ENCODE data around the gene PSMD12.
"Not testable (repeated sequence)": the region's sequence is repeated elsewhere in the genome, so short reads cannot be mapped to it uniquely, and the experiment has no call there.

PSMD12 gene

GRCh38 chr17:67358612-67359011 is 7.8 kb downstream of the PSMD12 start:
- DNase-seq (ENCODE audit: low read depth): no peak

- DNase-seq (ENCODE audit: low read depth): no peak
Observed at GRCh38 chr17:67353929-67354574, 12.3 kb downstream of the PSMD12 start.

- no peak for DNase-seq (ENCODE audit: low read depth)
Observed at GRCh38 chr17:67353161-67353560, 13.2 kb downstream of the PSMD12 start.

- no peak for DNase-seq (ENCODE audit: low read depth)
Observed at GRCh38 chr17:67349420-67349819, 17.0 kb downstream of the PSMD12 start.

- DNase-seq (ENCODE audit: low read depth): no peak
Observed at GRCh38 chr17:67347826-67348225, 18.6 kb downstream of the PSMD12 start.

- no peak for DNase-seq (ENCODE audit: low read depth)
Observed at GRCh38 chr17:67343237-67343636, 23.1 kb downstream of the PSMD12 start.

- DNase-seq (ENCODE audit: low read depth): not testable (repeated sequence)
Observed at GRCh38 chr17:67338353-67338752, 28.0 kb downstream of the PSMD12 start.

GRCh38 chr17:67336859-67337258 is 29.5 kb downstream of the PSMD12 start:
- DNase-seq (ENCODE audit: low read depth): no peak

GRCh38 chr17:67335245-67335835 is 31.0 kb downstream of the PSMD12 start:
- no peak for DNase-seq (ENCODE audit: low read depth)

- DNase-seq (ENCODE audit: low read depth): not testable (repeated sequence)
Observed at GRCh38 chr17:67332162-67332508, 34.2 kb downstream of the PSMD12 start.

DNA sequence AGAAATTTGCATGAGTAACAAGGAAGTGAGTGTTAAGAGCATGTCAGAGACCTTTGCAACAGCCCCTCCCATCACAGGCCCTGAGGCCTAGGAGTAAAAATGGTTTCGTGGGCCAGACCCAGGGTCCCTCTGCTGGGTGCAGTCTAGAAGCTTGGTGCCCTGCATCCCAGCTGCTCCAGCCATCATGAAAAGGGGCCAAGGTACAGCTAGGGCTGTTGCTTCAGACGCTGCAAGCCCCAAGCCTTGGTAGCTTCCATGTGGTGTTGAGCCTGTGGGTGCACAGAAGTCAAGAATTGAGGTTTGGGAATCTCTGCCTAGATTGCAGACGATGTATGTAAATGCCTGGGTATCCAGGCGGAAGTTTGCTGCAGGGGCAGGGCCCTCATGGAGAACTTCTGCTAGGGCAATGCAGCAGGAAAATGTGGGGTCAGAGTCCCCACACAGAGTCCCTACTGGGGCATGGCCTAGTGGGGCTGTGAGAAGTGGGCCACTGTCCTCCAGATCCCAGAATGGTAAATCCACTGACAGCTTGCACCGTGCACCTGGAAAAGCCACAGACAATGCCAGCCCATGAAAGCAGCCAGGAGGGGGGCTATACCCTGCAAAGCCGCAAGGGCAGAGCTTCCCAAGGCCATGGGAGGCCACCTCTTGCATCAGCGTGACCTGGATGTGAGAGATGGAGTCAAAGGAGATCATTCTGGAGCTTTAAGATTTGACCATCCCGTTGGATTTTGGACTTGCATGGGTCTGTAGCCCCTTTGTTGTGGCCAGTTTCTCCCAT is 34.8 kb downstream of the PSMD12 start:
- not testable (repeated sequence) for DNase-seq (ENCODE audit: low read depth)

DNA sequence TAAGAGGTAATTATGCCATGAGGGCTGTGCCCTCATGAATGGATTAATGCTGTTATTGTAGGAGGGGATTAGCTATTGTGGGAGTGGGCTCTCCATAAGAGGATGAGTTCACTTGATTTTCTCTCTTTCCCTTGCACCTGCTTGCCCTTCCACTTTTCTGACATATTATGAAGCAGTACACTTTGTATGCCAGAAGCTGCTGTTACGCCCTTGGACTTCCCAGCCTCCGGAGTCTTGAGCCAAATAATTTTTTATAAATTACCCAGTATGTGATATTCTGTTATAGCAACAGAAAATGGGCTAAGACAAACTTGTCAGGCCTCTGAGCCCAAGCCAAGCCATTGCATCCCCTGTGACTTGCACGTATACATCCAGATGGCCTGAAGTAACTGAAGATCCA is 38.4 kb downstream of the PSMD12 start:
- no peak for DNase-seq (ENCODE audit: low read depth)

DNA sequence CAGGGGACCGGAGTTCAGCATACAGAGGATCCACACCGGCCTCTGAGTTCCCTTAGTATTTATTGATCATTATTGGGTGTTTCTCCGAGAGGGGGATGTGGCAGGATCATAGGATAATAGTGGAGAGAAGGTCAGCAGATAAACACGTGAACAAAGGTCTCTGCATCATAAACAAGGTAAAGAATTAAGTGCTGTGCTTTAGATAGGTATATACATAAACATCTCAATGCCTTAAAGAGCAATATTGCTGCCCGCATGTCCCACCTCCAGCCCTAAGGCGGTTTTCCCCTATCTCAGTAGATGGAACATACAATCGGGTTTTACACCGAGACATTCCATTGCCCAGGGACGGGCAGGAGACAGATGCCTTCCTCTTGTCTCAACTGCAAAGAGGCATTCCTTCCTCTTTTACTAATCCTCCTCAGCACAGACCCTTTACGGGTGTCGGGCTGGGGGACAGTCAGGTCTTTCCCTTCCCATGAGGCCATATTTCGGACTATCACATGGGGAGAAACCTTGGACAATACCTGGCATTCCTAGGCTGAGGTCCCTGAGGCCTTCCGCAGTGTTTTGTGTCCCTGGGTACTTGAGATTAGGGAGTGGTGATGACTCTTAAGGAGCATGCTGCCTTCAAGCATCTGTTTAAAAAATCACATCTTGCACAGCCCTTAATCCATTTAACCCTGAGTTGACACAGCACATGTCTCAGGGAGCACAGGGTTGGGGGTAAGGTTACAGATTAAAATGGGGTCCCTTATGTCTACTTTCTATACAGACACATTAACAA is 39.2 kb downstream of the PSMD12 start:
- not testable (repeated sequence) for DNase-seq (ENCODE audit: low read depth)

DNA sequence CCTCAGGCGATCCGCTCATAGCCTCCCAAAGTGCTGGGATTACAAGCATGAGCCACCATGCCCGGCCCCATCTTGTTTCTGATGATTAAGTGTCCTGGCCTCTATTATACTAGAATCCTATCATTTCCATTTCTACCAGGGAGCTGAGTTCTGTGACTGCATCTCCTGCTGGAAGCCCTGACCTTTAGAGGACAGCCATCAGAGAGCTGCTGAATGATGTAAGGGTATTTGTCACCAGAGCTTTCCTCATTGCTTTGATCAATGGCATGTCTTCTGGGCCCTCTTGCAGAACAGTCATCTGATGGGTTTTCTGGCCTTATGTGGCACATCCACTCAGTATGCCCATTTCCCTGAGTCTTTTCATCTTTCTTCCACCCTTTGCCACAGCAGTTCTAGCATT is 39.9 kb downstream of the PSMD12 start:
- DNase-seq (ENCODE audit: low read depth): no peak

GRCh38 chr17:67324330-67324729 is 42.0 kb downstream of the PSMD12 start:
- no peak for DNase-seq (ENCODE audit: low read depth)

GRCh38 chr17:67323445-67323844 is 42.9 kb downstream of the PSMD12 start:
- DNase-seq (ENCODE audit: low read depth): no peak

DNA sequence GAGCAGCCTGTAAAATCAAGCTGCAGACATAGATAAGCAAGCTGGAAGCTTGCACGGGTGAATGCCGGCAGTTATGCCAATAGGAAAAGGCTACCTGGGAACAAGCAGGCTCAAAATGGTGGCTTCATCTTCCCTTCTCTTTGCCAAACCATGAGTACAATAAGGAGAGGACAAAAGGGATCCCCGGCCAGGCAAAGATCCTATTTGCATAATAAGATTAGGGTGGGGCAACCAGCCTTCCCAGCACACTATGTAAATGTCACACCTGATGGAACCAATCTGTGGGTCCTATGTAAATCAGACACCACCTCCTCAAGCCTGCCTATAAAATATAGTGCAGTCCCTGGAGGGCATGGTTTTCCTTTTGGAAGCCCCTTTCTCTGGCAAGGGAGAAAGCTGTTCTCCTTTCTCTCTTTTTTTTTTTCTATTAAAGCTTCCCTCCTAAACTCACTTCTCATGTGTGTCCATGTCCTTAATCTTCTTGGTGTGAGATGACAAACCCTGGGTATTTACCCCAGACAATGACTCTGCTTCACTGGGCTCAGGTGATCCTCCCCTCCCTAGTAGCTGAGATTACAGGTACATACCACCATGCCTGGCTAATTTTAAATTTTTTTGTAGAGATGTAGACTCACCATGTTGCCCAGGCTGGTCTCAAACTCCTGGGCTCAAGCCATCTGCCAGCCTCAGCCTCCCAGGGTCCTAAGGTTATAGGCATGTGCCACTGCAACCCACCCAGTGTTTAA is 44.2 kb downstream of the PSMD12 start:
- no peak for DNase-seq (ENCODE audit: low read depth)

DNA sequence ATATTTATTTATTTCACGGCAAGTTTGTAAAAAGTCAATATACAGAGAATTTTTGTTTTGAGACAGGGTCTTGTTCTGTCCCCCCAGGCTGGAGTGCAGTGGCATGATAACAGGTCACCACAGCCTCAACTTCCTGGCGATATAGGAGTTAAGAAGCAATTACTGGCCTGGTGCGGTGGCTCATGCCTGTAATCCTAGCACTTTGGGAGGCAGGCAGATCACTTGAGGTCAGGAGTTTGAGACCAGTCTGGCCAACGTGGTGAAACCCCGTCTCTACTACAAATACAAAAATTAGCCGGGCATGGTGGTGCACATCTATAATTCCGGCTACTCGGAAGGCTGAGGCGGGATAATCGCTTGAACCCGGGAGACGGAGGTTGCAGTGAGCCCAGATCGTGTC is 44.9 kb downstream of the PSMD12 start:
- DNase-seq (ENCODE audit: low read depth): not testable (repeated sequence)

GRCh38 chr17:67316781-67317180 is 49.6 kb downstream of the PSMD12 start:
- DNase-seq (ENCODE audit: low read depth): no peak

DNA sequence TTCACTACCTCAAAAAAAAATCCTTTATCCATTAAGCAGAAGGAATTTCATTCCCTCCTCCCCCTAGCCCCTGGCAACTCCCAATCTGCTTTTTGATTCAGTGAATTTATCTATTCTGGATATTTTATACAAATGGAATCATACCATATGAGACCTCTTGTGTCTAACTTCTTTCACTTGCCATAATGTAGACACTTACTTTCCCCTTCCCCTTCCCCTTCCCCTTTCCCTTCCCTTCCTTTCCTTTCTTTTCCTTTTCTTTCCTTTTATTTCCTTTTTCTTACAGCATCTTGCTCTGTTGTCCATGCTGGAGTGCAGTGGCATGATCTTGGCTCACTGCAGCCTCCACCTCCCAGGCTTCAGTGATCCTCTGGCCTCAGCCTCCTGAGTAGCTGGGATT is 50.5 kb downstream of the PSMD12 start:
- DNase-seq (ENCODE audit: low read depth): no peak

- DNase-seq (ENCODE audit: low read depth): no peak
Observed at GRCh38 chr17:67312265-67312664, 54.1 kb downstream of the PSMD12 start.

- no peak for DNase-seq (ENCODE audit: low read depth)
Observed at GRCh38 chr17:67311575-67311974, 54.8 kb downstream of the PSMD12 start.
